Measurements from ENCODE around the gene FOXRED1. TPM values are rescaled to one million over a fixed set of nuclear protein-coding genes. Genes with fewer than 3 reads are reported as not detected.

FOXRED1 gene
- total and polyA plus RNA-seq, 9 of the 15 experiments (the other 6 are each of a cell fraction or from before 2014, with no cell fraction given), result 14.1 to 94.4 (median 53.1) TPM

GRCh38 chr11:126303623-126304456, 34.9 kb downstream of the FOXRED1 start, which contains the start of gene DCPS (continued):
- peak; percentile 67 to 94 (median 90) for TF ChIP-seq YY1 (IDR thresholded peaks at IDR 0.05; ENCODE audit: borderline replicate concordance in 1 of 3, control insufficient read depth in 1 of 3, extremely low read depth in 1 of 3, insufficient read depth in 3 of 3, insufficient read length in 1 of 3, insufficient replicate concordance in 2 of 3, low read depth in 1 of 3, low read length in 2 of 3)
- TF ChIP-seq ARID3A (IDR thresholded peaks at IDR 0.05; ENCODE audit: borderline replicate concordance, low read depth, low read length), result no peak
- peak; percentile 84 for TF ChIP-seq ZNF511 (CRISPR knock-in tag; IDR thresholded peaks at IDR 0.05)
- peak; percentile 76 for TF ChIP-seq NFIC (IDR thresholded peaks at IDR 0.05)
- no peak for TF ChIP-seq CTCFL (IDR thresholded peaks at IDR 0.05; ENCODE audit: borderline replicate concordance, insufficient read depth, low read depth, low read length, poor library complexity, severe bottlenecking)
- TF ChIP-seq TFAP4 (CRISPR knock-in tag; IDR thresholded peaks at IDR 0.05; ENCODE audit: borderline replicate concordance), result peak; percentile 86
- no peak for TF ChIP-seq HIVEP1 (CRISPR knock-in tag; IDR thresholded peaks at IDR 0.05)
- TF ChIP-seq NFXL1 (CRISPR knock-in tag; IDR thresholded peaks at IDR 0.05), result no peak
- TF ChIP-seq MIER1 (IDR thresholded peaks at IDR 0.05; ENCODE audit: low read depth), result no peak
- no peak for TF ChIP-seq FOXP1 (CRISPR knock-in tag; IDR thresholded peaks at IDR 0.05)
- TF ChIP-seq MEF2A (IDR thresholded peaks at IDR 0.05; ENCODE audit: control insufficient read depth, low read depth, low read length), result no peak
- TF ChIP-seq SIRT6 (IDR thresholded peaks at IDR 0.05; ENCODE audit: low read depth, low read length), result no peak
- no peak for TF ChIP-seq RAD51 (IDR thresholded peaks at IDR 0.05; ENCODE audit: borderline replicate concordance, low read depth)
- TF ChIP-seq NR2C2 (CRISPR knock-in tag; IDR thresholded peaks at IDR 0.05), result peak; percentile 55; the same call in 1 of the 2 replicates
- peak; percentile 49; the same call in 1 of the 2 replicates for TF ChIP-seq NR2C2 (tag; IDR thresholded peaks at IDR 0.05)
- TF ChIP-seq GTF2B (IDR thresholded peaks at IDR 0.05; ENCODE audit: extremely low read depth, insufficient read length), result no peak
- no peak for TF ChIP-seq ZC3H11A (IDR thresholded peaks at IDR 0.05; ENCODE audit: low read depth, low read length)

Measured in K562 (cell line).